Measurements from ENCODE around the gene GADD45G. TPM values are rescaled to one million over a fixed set of nuclear protein-coding genes. Genes with fewer than 3 reads are reported as not detected.

GADD45G gene
- total RNA-seq, 2 donors from 2014 or later, result 80.0 to 294 TPM

GRCh38 chr9:89594811-89595550 is 9.8 kb upstream of the GADD45G start:
- TF ChIP-seq CTCF (IDR thresholded peaks at IDR 0.05), result no peak
- peak; percentile 46 for DNase-seq (ENCODE audit: low spot score)

GRCh38 chr9:89595646-89596045 is 9.2 kb upstream of the GADD45G start:
- Histone ChIP-seq H3K4me3 (no peak overlapping the region), H3K36me3 (no peaks in the 10 kb centered on the region), H3K27me3 (no peaks in the 10 kb centered on the region), H3K4me1 (no peaks in the 10 kb centered on the region), H3K27ac (no peak overlapping the region), H3K9me3 (no peaks in the 10 kb centered on the region)
- DNase-seq (ENCODE audit: low spot score), result peak; percentile 28
- TF ChIP-seq CTCF (IDR thresholded peaks at IDR 0.05), result no peak

More at GRCh38 chr9:89594811-89595550, 9.8 kb upstream of the GADD45G start:
- H3K9me3 ChIP-seq, result no peaks in the 10 kb centered on the region
- H3K4me1 ChIP-seq, result no peaks in the 10 kb centered on the region
- no peaks in the 10 kb centered on the region for H3K27me3 ChIP-seq
- H3K27ac ChIP-seq, result no peak overlapping the region
- H3K4me3 ChIP-seq, result no peak overlapping the region
- H3K36me3 ChIP-seq, result no peaks in the 10 kb centered on the region

- H3K9me3 ChIP-seq, result no peaks in the 10 kb centered on the region
- DNase-seq (ENCODE audit: low spot score), result no peak
- H3K36me3 ChIP-seq, result no peaks in the 10 kb centered on the region
- no peaks in the 10 kb centered on the region for H3K27me3 ChIP-seq
- H3K4me3 ChIP-seq, result no peak overlapping the region
- H3K4me1 ChIP-seq, result no peaks in the 10 kb centered on the region
- TF ChIP-seq CTCF (IDR thresholded peaks at IDR 0.05), result no peak
- no peak overlapping the region for H3K27ac ChIP-seq
These were observed 7.8 kb upstream of the GADD45G start for GRCh38 chr9:89596937-89597555.

- Histone ChIP-seq H3K36me3 (no peaks in the 10 kb centered on the region), H3K4me3 (no peak overlapping the region), H3K4me1 (peaks cover 0 to 1% of the 10 kb centered on the region in 2 donors), H3K27ac (no peak overlapping the region), H3K9me3 (no peaks in the 10 kb centered on the region), H3K27me3 (no peaks in the 10 kb centered on the region)
- DNase-seq (ENCODE audit: low spot score), result no peak
- TF ChIP-seq CTCF (IDR thresholded peaks at IDR 0.05), result peak; percentile 77 to 89
These were observed 7.0 kb upstream of the GADD45G start for GRCh38 chr9:89597711-89598362.

GRCh38 chr9:89598363-89598713 is 6.5 kb upstream of the GADD45G start:
- Histone ChIP-seq H3K9me3 (no peaks in the 10 kb centered on the region), H3K27me3 (no peaks in the 10 kb centered on the region), H3K27ac (no peak overlapping the region), H3K36me3 (no peaks in the 10 kb centered on the region), H3K4me3 (no peak overlapping the region), H3K4me1 (peaks cover 0 to 6% of the 10 kb centered on the region in 2 donors)
- peak in 1 of 2 donors; percentile 18 for TF ChIP-seq CTCF (IDR thresholded peaks at IDR 0.05)
- no peak for DNase-seq (ENCODE audit: low spot score)
